ENCODE measurements around the gene MGAT3. TPM values are rescaled to one million over a fixed set of nuclear protein-coding genes. Genes with fewer than 3 reads are reported as not detected.

Gene MGAT3
- total RNA-seq, 1 experiment from 2014 or later = 0.57 TPM

GRCh38 chr22:39414377-39414776 is 42.4 kb upstream of the MGAT3 start:
- in situ Hi-C loops (cut with HindIII; ENCODE audit: low pct_unique_long_range_greater_than_20kb, low sequenced_read_pairs) (no loop called here), intact Hi-C loops (cut with micrococcal nuclease; ENCODE audit: unreplicated experiment) (no loop called here)
- no peak overlapping the region for H3K4me3 ChIP-seq (ENCODE audit: low read depth in 2 of 2, low read length in 2 of 2)
- no TSS peak for BruUV-seq (replicated peaks)
- no peaks in the 10 kb centered on the region for H3K4me1 ChIP-seq (ENCODE audit: control insufficient read depth, insufficient read depth, low read length)
- ATAC-seq (no peak), DNase-seq (ENCODE audit: low read depth, low spot score) (no peak)
- H3K27me3 ChIP-seq (ENCODE audit: control insufficient read depth, insufficient read depth, low read length) = no peaks in the 10 kb centered on the region
- H3K27ac ChIP-seq (ENCODE audit: low read length) = no peak overlapping the region
- TF ChIP-seq TCF7L2 (IDR thresholded peaks at IDR 0.05; ENCODE audit: low read depth, low read length) = no peak
- no peak for TF ChIP-seq REST (IDR thresholded peaks at IDR 0.05; ENCODE audit: insufficient read depth in 1 of 2, low read depth in 2 of 2, low read length in 1 of 2)
- no peak for TF ChIP-seq SIN3A (IDR thresholded peaks at IDR 0.05; ENCODE audit: borderline replicate concordance, insufficient read depth, low read depth, low read length)
- no peak for TF ChIP-seq POLR2AphosphoS5 (IDR thresholded peaks at IDR 0.05; ENCODE audit: low read depth, low read length)
- no peak for TF ChIP-seq CTCF (IDR thresholded peaks at IDR 0.05)
- ChIA-PET CTCF (no interaction called here), POLR2A (no interaction called here)
- H3K36me3 ChIP-seq (ENCODE audit: control insufficient read depth, insufficient read depth, low read length) = no peaks in the 10 kb centered on the region
- no peaks in the 10 kb centered on the region for H3K9me3 ChIP-seq (ENCODE audit: control insufficient read depth, insufficient read depth, low read depth, low read length)

- H3K9me3 ChIP-seq (ENCODE audit: control insufficient read depth, insufficient read depth, low read depth, low read length) = no peaks in the 10 kb centered on the region
- H3K4me3 ChIP-seq (ENCODE audit: low read depth in 2 of 2, low read length in 2 of 2) = no peak overlapping the region
- no TSS peak for BruUV-seq (replicated peaks)
- CTCF ChIA-PET = no interaction called here
- in situ Hi-C loops (cut with HindIII; ENCODE audit: low pct_unique_long_range_greater_than_20kb, low sequenced_read_pairs) (no loop called here), intact Hi-C loops (cut with micrococcal nuclease; ENCODE audit: unreplicated experiment) (no loop called here)
- H3K27me3 ChIP-seq (ENCODE audit: control insufficient read depth, insufficient read depth, low read length) = no peaks in the 10 kb centered on the region
- no peak overlapping the region for H3K27ac ChIP-seq (ENCODE audit: low read length)
- H3K4me1 ChIP-seq (ENCODE audit: control insufficient read depth, insufficient read depth, low read length) = no peaks in the 10 kb centered on the region
- no peak for ATAC-seq
- H3K36me3 ChIP-seq (ENCODE audit: control insufficient read depth, insufficient read depth, low read length) = no peaks in the 10 kb centered on the region
- TF ChIP-seq SIN3A (IDR thresholded peaks at IDR 0.05; ENCODE audit: borderline replicate concordance, insufficient read depth, low read depth, low read length) (no peak), CTCF (IDR thresholded peaks at IDR 0.05) (no peak), TCF7L2 (IDR thresholded peaks at IDR 0.05; ENCODE audit: low read depth, low read length) (no peak), REST (IDR thresholded peaks at IDR 0.05; ENCODE audit: insufficient read depth in 1 of 2, low read depth in 2 of 2, low read length in 1 of 2) (no peak), POLR2AphosphoS5 (IDR thresholded peaks at IDR 0.05; ENCODE audit: low read depth, low read length) (no peak)
- no peak for DNase-seq (ENCODE audit: low read depth, low spot score)
- POLR2A ChIA-PET = no interaction called here
These were observed 41.9 kb upstream of the MGAT3 start for GRCh38 chr22:39414886-39415285.
